Fibroblast of lung (primary cell): ENCODE measurements around the gene HTR5A. TPM values are rescaled to one million over a fixed set of nuclear protein-coding genes. Genes with fewer than 3 reads are reported as not detected.
A peak's percentile ranks its signal among the peaks of the same experiment; 100 is the strongest.

ENCODE experiments used
- DNase-seq, 2 donors: peaks; one replicate each; pipeline versions ENCODE4 v3.0.0 to v3.0.0-alpha.2; 2010; ENCODE audit warnings: low read depth in 2 of 2
- H2AFZ ChIP-seq: 2 replicates; pipeline ENCODE4 v1.5.1; 2012; ENCODE audit warnings: low read length, control low read depth, inconsistent platforms
- H3K27ac ChIP-seq: 2 replicates; pipeline ENCODE4 v1.5.1; 2011; ENCODE audit warnings: low read length, control low read depth; ENCODE audit not compliant: insufficient read depth
- H3K27me3 ChIP-seq: 2 replicates; pipeline ENCODE4 v1.5.1; 2011; ENCODE audit warnings: mild to moderate bottlenecking, low read length; ENCODE audit not compliant: control insufficient read depth, insufficient read depth
- H3K36me3 ChIP-seq: 2 replicates; pipeline ENCODE4 v1.5.1; 2011; ENCODE audit warnings: low read length; ENCODE audit not compliant: control insufficient read depth, insufficient read depth
- H3K4me1 ChIP-seq: 2 replicates; pipeline ENCODE4 v1.5.1; 2011; ENCODE audit warnings: low read length; ENCODE audit not compliant: control insufficient read depth, insufficient read depth; ENCODE audit errors: extremely low read depth
- H3K4me2 ChIP-seq: 2 replicates; pipeline ENCODE4 v1.5.1; 2011; ENCODE audit warnings: low read length, control low read depth; ENCODE audit not compliant: insufficient read depth; ENCODE audit errors: extremely low read depth
- H3K4me3 ChIP-seq, 4 experiments: fragments of 200-600 bp in 1 of 4; sonication (generic) in 1 of 4; replicated peaks in 1 of 4; 2 replicates each; pipeline ENCODE4 v1.5.1; 2011 to 2016; ENCODE audit warnings: low read length in 4 of 4, low read depth in 3 of 4, mild to moderate bottlenecking in 3 of 4, control low read depth in 2 of 4, inconsistent platforms in 1 of 4, mixed read lengths in 1 of 4; ENCODE audit not compliant: insufficient read depth in 1 of 4; ENCODE audit errors: control extremely low read depth in 1 of 4
- H3K79me2 ChIP-seq: 2 replicates; pipeline ENCODE4 v1.5.1; 2012; ENCODE audit warnings: mild to moderate bottlenecking, low read length, inconsistent platforms; ENCODE audit not compliant: control insufficient read depth, insufficient read depth
- H3K9ac ChIP-seq: 2 replicates; pipeline ENCODE4 v1.5.1; 2011; ENCODE audit warnings: mild to moderate bottlenecking, low read length, control low read depth; ENCODE audit not compliant: insufficient read depth
- H3K9me3 ChIP-seq: 2 replicates; pipeline ENCODE4 v1.5.1; 2012; ENCODE audit warnings: low read depth, low read length; ENCODE audit not compliant: control insufficient read depth, insufficient read depth
- H4K20me1 ChIP-seq: 2 replicates; pipeline ENCODE4 v1.5.1; 2011; ENCODE audit warnings: low read length; ENCODE audit not compliant: control insufficient read depth, insufficient read depth; ENCODE audit errors: extremely low read depth
- EZH2 ChIP-seq: IDR thresholded peaks from 2 replicates; pipeline ENCODE4 v1.5.1; 2012; ENCODE audit warnings: low read length, control low read depth, mild to moderate bottlenecking; ENCODE audit errors: missing control alignments
- polyA plus RNA-seq, 2 donors: library from polyadenylated mRNA; depleted of rRNA in 1 of 2; stranded (reverse) in 1 of 2; unstranded in 1 of 2; fragments of >200 nt; gene quantifications; 2 replicates each; pipeline ENCODE4 v1.2.1, GENCODE V29; 2011 to 2012; ENCODE audit warnings: missing spikeins in 1 of 2
- total RNA-seq: library from RNA; depleted of rRNA; stranded (reverse); fragments of >200 nt; gene quantifications from 2 replicates; pipeline ENCODE4 v1.2.1, GENCODE V29; 2014
- TF ChIP-seq, protein P1 (sequence below), 2 donors: IDR thresholded peaks in 1 of 2; conservative IDR thresholded peaks in 1 of 2; 1 replicate in 1 of 2; 2 replicates in 1 of 2; pipeline ENCODE4 v1.5.1; 2011 to 2012; ENCODE audit warnings: low read length in 2 of 2, control low read depth in 1 of 2, inconsistent platforms in 1 of 2, low read depth in 1 of 2, mild to moderate bottlenecking in 1 of 2

The HTR5A gene
- total and polyA plus RNA-seq, 2 donors (not counting 1 experiment from before 2014, with no cell fraction given) = not detected

DNA sequence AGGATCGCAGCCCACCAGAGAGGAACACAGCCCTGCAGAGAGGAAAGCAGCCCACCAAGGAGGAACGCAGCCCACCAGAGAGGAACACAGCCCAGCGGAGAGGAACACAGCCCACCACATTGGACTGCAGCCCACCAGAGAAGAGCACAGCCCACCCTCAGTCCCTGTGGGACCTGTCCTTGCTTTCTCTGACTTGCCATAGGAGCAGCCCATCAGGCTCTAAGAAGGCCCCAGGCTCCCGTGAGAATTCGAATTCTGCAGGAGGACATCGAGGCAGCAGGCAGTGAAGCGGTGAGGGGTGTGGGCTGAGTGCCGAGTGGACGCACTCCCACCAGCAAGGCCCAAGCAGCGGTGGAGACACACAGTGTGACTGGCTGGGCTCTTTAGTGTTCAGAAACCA lies 59.1 kb downstream of the HTR5A start:
- DNase-seq = no peak
- Histone ChIP-seq H3K36me3 (no peaks in the 10 kb centered on the region), H3K4me1 (no peaks in the 10 kb centered on the region), H3K9me3 (no peaks in the 10 kb centered on the region), H3K79me2 (no peaks in the 10 kb centered on the region), H3K4me3 (no peak overlapping the region), H4K20me1 (no peaks in the 10 kb centered on the region), H3K4me2 (no peak overlapping the region), H2AFZ (no peak overlapping the region), H3K27ac (no peak overlapping the region), H3K27me3 (no peaks in the 10 kb centered on the region), H3K9ac (no peak overlapping the region)
- TF ChIP-seq, protein P1, sequence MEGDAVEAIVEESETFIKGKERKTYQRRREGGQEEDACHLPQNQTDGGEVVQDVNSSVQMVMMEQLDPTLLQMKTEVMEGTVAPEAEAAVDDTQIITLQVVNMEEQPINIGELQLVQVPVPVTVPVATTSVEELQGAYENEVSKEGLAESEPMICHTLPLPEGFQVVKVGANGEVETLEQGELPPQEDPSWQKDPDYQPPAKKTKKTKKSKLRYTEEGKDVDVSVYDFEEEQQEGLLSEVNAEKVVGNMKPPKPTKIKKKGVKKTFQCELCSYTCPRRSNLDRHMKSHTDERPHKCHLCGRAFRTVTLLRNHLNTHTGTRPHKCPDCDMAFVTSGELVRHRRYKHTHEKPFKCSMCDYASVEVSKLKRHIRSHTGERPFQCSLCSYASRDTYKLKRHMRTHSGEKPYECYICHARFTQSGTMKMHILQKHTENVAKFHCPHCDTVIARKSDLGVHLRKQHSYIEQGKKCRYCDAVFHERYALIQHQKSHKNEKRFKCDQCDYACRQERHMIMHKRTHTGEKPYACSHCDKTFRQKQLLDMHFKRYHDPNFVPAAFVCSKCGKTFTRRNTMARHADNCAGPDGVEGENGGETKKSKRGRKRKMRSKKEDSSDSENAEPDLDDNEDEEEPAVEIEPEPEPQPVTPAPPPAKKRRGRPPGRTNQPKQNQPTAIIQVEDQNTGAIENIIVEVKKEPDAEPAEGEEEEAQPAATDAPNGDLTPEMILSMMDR (conservative IDR thresholded peaks at IDR 0.05 in 1 of 2, IDR thresholded peaks at IDR 0.05 in 1 of 2; ENCODE audit: low read depth in 1 of 2, low read length in 2 of 2) = no peak
- TF ChIP-seq EZH2 = no peak

DNA sequence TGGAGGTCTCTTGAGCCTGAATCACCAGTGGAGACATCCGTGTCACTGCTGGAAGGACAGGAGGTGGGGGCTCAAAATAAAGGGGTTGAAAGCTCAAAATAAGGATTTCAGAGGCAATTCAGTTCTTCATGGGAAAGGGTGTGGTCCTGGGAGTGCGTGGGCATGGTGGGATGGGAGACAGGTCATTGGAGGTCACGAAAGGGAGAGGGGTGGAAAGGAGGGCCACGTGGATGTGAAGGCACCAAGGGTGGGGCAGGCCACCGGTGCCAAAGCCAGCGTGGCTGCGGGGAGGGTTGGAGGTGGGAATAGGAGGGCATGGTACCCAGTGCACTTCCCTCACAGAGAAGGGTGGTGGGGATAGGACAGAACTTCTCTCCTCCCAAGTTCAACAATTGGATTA lies 59.7 kb downstream of the HTR5A start:
- Histone ChIP-seq H3K4me3 (no peak overlapping the region), H3K9me3 (no peaks in the 10 kb centered on the region), H3K4me1 (no peaks in the 10 kb centered on the region), H3K27me3 (no peaks in the 10 kb centered on the region), H3K9ac (no peak overlapping the region), H3K79me2 (no peaks in the 10 kb centered on the region), H3K36me3 (no peaks in the 10 kb centered on the region), H4K20me1 (no peaks in the 10 kb centered on the region), H3K4me2 (no peak overlapping the region), H3K27ac (no peak overlapping the region), H2AFZ (no peak overlapping the region)
- TF ChIP-seq, protein P1 (conservative IDR thresholded peaks at IDR 0.05 in 1 of 2, IDR thresholded peaks at IDR 0.05 in 1 of 2; ENCODE audit: low read depth in 1 of 2, low read length in 2 of 2) = no peak
- no peak for TF ChIP-seq EZH2
- no peak for DNase-seq

DNA sequence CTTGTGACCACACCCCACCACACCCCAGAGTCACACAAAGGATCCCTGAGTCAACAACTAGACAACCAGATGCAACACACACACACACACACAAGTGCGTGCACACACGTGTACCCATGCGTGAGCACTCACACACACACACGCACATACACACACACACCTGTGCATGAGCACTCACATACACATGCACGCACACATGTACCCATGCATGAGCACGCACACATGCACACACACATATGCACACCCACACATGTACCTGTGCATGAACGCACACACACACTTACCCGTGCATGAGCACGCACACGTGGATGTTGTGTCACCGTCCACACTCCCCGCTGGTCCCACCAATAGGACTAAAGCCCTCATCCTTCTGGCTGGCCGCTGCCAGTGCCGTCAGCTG lies 60.4 kb downstream of the HTR5A start:
- Histone ChIP-seq H3K27ac (no peak overlapping the region), H3K79me2 (no peaks in the 10 kb centered on the region), H3K9me3 (no peaks in the 10 kb centered on the region), H3K27me3 (no peaks in the 10 kb centered on the region), H3K4me2 (no peak overlapping the region), H3K4me1 (no peaks in the 10 kb centered on the region), H3K4me3 (no peak overlapping the region), H3K36me3 (no peaks in the 10 kb centered on the region), H3K9ac (no peak overlapping the region), H4K20me1 (no peaks in the 10 kb centered on the region), H2AFZ (no peak overlapping the region)
- TF ChIP-seq, protein P1 (conservative IDR thresholded peaks at IDR 0.05 in 1 of 2, IDR thresholded peaks at IDR 0.05 in 1 of 2; ENCODE audit: low read depth in 1 of 2, low read length in 2 of 2) = no peak
- TF ChIP-seq EZH2 = no peak
- DNase-seq = peak in 1 of 2 donors; percentile 1
